ENCODE results near the gene CLCN1. TPM values are rescaled to one million over a fixed set of nuclear protein-coding genes. Genes with fewer than 3 reads are reported as not detected.

CLCN1 gene
- total and polyA plus RNA-seq, 2 of the 4 experiments (the other 2 are of a cell fraction) = not detected

- no peak overlapping the region for H2BK15ac ChIP-seq (ENCODE audit: low read depth, low read length)
- no peak overlapping the region for H3K9ac ChIP-seq (ENCODE audit: low read depth, low read length)
- H3K23ac ChIP-seq (ENCODE audit: low read depth, low read length) = no peak overlapping the region
- H3K27me3 ChIP-seq (ENCODE audit: control insufficient read depth, insufficient read depth, low read length) = no peaks in the 10 kb centered on the region
- H3K4ac ChIP-seq (ENCODE audit: low read depth, low read length) = no peak overlapping the region
- 35% methylated on average over 2 of the region's 4 CpGs; no CpG with 5 or more reads in 1 of the 2 experiments for WGBS, 2 experiments (ENCODE audit: extremely low coverage in 2 of 2, insufficient read length in 1 of 2)
- H3K14ac ChIP-seq (replicated peaks; ENCODE audit: low read depth, low read length) = 0 out of 2 replicates have a peak overlapping the region, but pooled peaks have one; percentile 8
- H3K27ac ChIP-seq (ENCODE audit: insufficient read depth, low read length) = no peak overlapping the region
- H4K91ac ChIP-seq (ENCODE audit: insufficient read depth, low read depth, low read length) = no peak overlapping the region
- DNase-seq (no peak), ATAC-seq (ENCODE audit: low read depth) (peak; percentile 19)
- peaks cover 14% of the 10 kb centered on the region; the same call in 1 of the 2 replicates for H3K9me1 ChIP-seq (ENCODE audit: insufficient read depth, low read length)
- H2BK20ac ChIP-seq (ENCODE audit: low read depth, low read length) = no peak overlapping the region
- no peak overlapping the region for H2AK5ac ChIP-seq (ENCODE audit: low read depth, low read length)
- no peaks in the 10 kb centered on the region for H3K9me3 ChIP-seq (ENCODE audit: control insufficient read depth, insufficient read depth, low read length)
- CTCF ChIA-PET = interaction anchor here (0.7 kb wide), 1 partner anchor 12 kb away, joined by 4 read pairs; no protein-coding TSS in a partner anchor
- H2AK9ac ChIP-seq (replicated peaks; ENCODE audit: low read depth, low read length, poor library complexity) = no peak overlapping the region
- H3K18ac ChIP-seq (ENCODE audit: low read depth, low read length) = no peak overlapping the region
- intact Hi-C loops (cut with micrococcal nuclease) = no loop called here
- no peak for TF ChIP-seq POLR2A (IDR thresholded peaks at IDR 0.05; ENCODE audit: low read depth, low read length)
- TF ChIP-seq BHLHE40 (IDR thresholded peaks at IDR 0.05; ENCODE audit: low read depth, low read length) = no peak
- dilution Hi-C loops (cut with HindIII; ENCODE audit: low sequenced_read_pairs, unreplicated experiment) = no loop called here
- BruUV-seq (replicated peaks) = no TSS peak
- no peak overlapping the region for H2BK5ac ChIP-seq (ENCODE audit: low read depth, low read length, poor library complexity, severe bottlenecking)
- H3K36me3 ChIP-seq (ENCODE audit: control insufficient read depth, insufficient read depth, low read length) = no peaks in the 10 kb centered on the region
- H2AFZ ChIP-seq (replicated peaks; ENCODE audit: low read length, poor library complexity) = peak overlapping the region; percentile 46
- no peak overlapping the region for H4K8ac ChIP-seq (ENCODE audit: low read depth in 2 of 2, low read length in 2 of 2)
- no peak overlapping the region for H3K4me3 ChIP-seq (ENCODE audit: insufficient read depth, low read depth, low read length)
- POLR2A ChIA-PET (ENCODE audit: unreplicated experiment) = no interaction called here
- no peak overlapping the region for H2BK120ac ChIP-seq (ENCODE audit: low read depth, low read length)
- in situ Hi-C loops (cut with MboI; ENCODE audit: low sequenced_read_pairs) = no loop called here
- no peak overlapping the region for H3K4me2 ChIP-seq (ENCODE audit: low read depth, low read length)
- H3K4me1 ChIP-seq (ENCODE audit: control insufficient read depth, insufficient read depth, low read length) = peaks cover 13% of the 10 kb centered on the region
- no peak overlapping the region for H3K56ac ChIP-seq (ENCODE audit: extremely low read depth, insufficient read depth, low read length)
- no peak overlapping the region for H4K5ac ChIP-seq (ENCODE audit: low read depth, low read length)
- peaks cover 0 to 7% of the 10 kb centered on the region in 2 experiments; a peak in 1 of 4 replicates for H3K79me1 ChIP-seq (ENCODE audit: low read depth in 1 of 2, low read length in 2 of 2)
- no peaks in the 10 kb centered on the region for H4K20me1 ChIP-seq (ENCODE audit: insufficient read depth, low read length)
These were observed 56.2 kb downstream of the CLCN1 start for GRCh38 chr7:143372070-143372469.

All from IMR-90 (cell line).